ENCODE results near the gene CCDC85C.

Gene CCDC85C

GRCh38 chr14:99479906-99480869 lies 123.8 kb downstream of the CCDC85C start, which contains the start of gene SETD3:
SETD3 (minus strand) TSS chr14:99480859; CDS start chr14:99465805, 15,054 bp downstream.
- peak within 1 kb of the TSS; percentile 90 for H3K27ac ChIP-seq
- no peak for TF ChIP-seq CTCF (conservative IDR thresholded peaks at IDR 0.05)

GRCh38 chr14:99479160-99479905 lies 124.7 kb downstream of the CCDC85C start:
- peak overlapping the region; percentile 90 for H3K27ac ChIP-seq
- TF ChIP-seq CTCF (conservative IDR thresholded peaks at IDR 0.05): no peak; the same call in 1 of the 2 replicates

GRCh38 chr14:99478128-99478527 lies 125.9 kb downstream of the CCDC85C start:
- no peak for TF ChIP-seq CTCF (conservative IDR thresholded peaks at IDR 0.05)
- H3K27ac ChIP-seq: peak overlapping the region; percentile 90

- no peak for TF ChIP-seq CTCF (conservative IDR thresholded peaks at IDR 0.05)
- H3K27ac ChIP-seq: peak overlapping the region; percentile 90
These were observed 127.1 kb downstream of the CCDC85C start for GRCh38 chr14:99476864-99477263.

- peak overlapping the region; percentile 90 for H3K27ac ChIP-seq
- TF ChIP-seq CTCF (conservative IDR thresholded peaks at IDR 0.05): no peak
These were observed 128.3 kb downstream of the CCDC85C start for GRCh38 chr14:99475660-99476059.

- peak overlapping the region; percentile 90 for H3K27ac ChIP-seq
These were observed 128.8 kb downstream of the CCDC85C start for GRCh38 chr14:99475179-99475578.

More at GRCh38 chr14:99475179-99475578, 128.8 kb downstream of the CCDC85C start:
- peak; percentile 46 for TF ChIP-seq CTCF (conservative IDR thresholded peaks at IDR 0.05)
